K562 (cell line): ENCODE data around the gene LMAN2.

ENCODE experiments used
- DPF2 ChIP-seq: fragments of 450-650 bp; IDR thresholded peaks from 2 replicates; pipeline ENCODE4 v1.6.1; 2016
- MAFG ChIP-seq: fragments of 450-650 bp; conservative IDR thresholded peaks from 2 replicates; pipeline ENCODE4 v1.6.1; 2016; ENCODE audit warnings: missing genetic modification characterization, missing compliant biosample characterization

GRCh38 chr5:177359860-177360259 lies 8.4 kb upstream of the LMAN2 start:
- TF ChIP-seq MAFG (tag) (no peak), DPF2 (no peak)
